Thyroid gland (tissue), 4 donors: Measurements from ENCODE around the gene UGT1A5.

Source experiments
- CTCF ChIP-seq, 6 experiments: fragments of 200-600 bp in 3 of 6; fragments of 450-650 bp in 3 of 6; sonication (generic) in 3 of 6; IDR thresholded peaks; one replicate each; pipeline ENCODE4 v1.5.1; 2016 to 2019; ENCODE audit warnings: antibody characterized with exemption in 6 of 6, mild to moderate bottlenecking in 2 of 6, inconsistent platforms in 1 of 6, moderate library complexity in 1 of 6
- POLR2A ChIP-seq, 2 donors: fragments of 450-650 bp; IDR thresholded peaks; one replicate each; pipeline ENCODE4 v1.6.1; 2017; ENCODE audit warnings: antibody characterized with exemption in 2 of 2, mild to moderate bottlenecking in 2 of 2, moderate library complexity in 1 of 2

- TF ChIP-seq CTCF (IDR thresholded peaks at IDR 0.05) = no peak
- TF ChIP-seq POLR2A (IDR thresholded peaks at IDR 0.05) = no peak
Measured at GRCh38 chr2:233699424-233700027, 13.2 kb upstream of the UGT1A5 start.
